Measurements from ENCODE around the gene FANCE.

- no peak for TF ChIP-seq CTCF (IDR thresholded peaks at IDR 0.05)
- TF ChIP-seq POLR2A (IDR thresholded peaks at IDR 0.05): no peak
These were observed 31.4 kb downstream of the FANCE start for GRCh38 chr6:35483490-35483889.
